HG02642 (cell line): ENCODE results near the gene TCAF2.
A peak's percentile ranks its signal among the peaks of the same experiment; 100 is the strongest.
"Not testable (repeated sequence)": the region's sequence is repeated elsewhere in the genome, so short reads cannot be mapped to it uniquely, and the experiment has no call there.

ENCODE experiments used
- ATAC-seq: cut with Tn5 transposase; IDR thresholded peaks from one replicate; pipeline ENCODE4 v1.9.1; 2021; ENCODE audit warnings: mild to moderate bottlenecking; ENCODE audit not compliant: unreplicated experiment, poor library complexity

Gene TCAF2

DNA sequence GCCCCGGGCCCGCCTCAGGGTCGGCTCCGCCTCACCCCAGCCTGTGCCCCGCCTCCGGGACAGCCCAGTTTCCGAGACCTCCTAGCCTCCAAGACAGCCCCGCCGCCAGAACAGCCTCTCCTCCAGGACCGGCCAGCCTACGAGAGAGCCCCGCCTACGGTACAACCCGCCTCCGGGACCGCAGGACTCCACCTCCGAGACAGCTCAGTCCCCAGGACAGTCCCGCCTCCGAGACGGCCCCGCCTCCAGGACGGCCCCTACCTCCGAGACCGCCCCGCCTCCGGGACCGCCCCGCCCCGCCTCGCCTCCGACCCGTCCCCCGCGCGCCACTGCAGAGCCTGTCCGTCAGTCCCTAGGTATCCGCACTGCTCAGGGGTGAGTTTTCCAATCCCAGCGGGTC, at the start of gene TCAF2:
TSS of gene TCAF2 (plus strand) at position 329 of the 400 bp plus-strand sequence.
- ATAC-seq, result peak; percentile 83

DNA sequence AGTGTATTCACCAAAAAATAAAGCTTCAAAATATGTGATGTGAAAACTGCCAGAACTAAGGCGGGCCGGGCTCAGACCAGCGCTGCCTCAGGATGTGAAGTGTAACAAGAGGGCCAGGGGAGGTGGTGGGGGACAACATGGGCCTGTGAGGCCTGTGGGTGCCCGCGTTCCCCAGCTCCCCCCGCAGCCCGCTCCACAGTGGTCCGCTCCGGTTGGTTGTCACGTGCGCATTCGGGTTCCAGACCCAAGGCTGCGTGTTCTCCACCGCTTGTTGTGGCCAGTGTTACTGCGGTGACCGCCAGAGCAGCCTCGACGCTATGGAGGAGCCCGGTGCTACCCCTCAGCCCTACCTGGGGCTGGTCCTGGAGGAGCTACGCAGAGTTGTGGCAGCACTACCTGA, 49.3 kb upstream of the TCAF2 start, which contains the start of gene CTAGE15:
TSS of gene CTAGE15 (plus strand) at position 301 of the 400 bp plus-strand sequence. CDS start at position 318, 17 bp downstream.
- ATAC-seq, result not testable (repeated sequence)

DNA sequence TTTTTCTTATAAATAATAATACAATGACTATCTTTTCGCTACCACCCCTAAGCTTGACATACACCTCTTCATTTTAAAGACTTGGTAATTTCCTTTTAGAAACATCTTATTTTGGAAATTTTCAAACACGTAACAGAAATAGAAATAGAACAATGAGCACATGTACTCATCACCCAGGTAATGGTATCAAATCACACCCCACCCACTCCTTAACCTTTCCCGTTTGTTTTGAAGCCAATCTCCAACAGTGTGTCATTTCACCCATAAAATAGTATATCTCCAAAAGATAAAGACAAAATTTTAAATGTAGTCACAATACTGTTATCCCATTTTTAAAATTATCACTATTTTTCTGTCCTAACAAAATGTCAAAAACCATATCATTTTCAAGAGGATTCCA, 32.6 kb upstream of the TCAF2 start:
- not testable (repeated sequence) for ATAC-seq

DNA sequence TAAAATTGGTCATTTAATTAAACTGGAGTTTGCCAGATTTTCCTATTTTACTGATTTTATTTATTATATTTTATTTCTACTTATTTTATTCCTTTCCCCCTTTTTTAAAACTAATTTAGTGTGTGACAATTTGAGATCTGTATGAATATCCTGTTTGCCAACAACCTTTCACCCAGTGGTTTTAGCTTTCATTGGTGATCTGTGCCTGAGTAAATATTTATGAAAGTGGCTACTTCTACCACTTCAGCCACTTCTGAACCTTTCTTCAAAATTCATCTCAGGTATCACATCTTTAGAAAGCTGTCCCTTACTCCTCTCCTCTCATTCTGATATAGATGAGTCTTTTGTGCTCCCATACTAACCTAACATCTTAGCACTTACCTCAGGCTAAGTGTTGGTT, 30.9 kb upstream of the TCAF2 start:
- ATAC-seq, result not testable (repeated sequence)

DNA sequence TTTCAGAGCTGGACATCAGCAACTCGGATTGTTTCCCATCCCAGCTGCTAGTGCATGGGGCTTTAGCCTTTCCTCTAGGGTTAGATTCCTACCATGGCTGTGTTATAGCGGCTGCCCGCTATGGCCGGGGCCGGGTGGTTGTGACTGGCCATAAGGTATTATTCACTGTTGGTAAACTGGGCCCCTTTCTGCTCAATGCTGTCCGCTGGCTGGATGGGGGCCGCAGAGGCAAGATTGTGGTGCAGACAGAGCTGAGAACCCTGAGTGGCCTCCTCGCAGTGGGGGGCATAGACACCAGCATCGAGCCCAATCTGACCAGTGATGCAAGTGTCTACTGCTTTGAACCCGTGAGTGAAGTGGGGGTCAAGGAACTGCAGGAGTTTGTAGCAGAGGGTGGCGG, 22.7 kb upstream of the TCAF2 start:
- not testable (repeated sequence) for ATAC-seq

DNA sequence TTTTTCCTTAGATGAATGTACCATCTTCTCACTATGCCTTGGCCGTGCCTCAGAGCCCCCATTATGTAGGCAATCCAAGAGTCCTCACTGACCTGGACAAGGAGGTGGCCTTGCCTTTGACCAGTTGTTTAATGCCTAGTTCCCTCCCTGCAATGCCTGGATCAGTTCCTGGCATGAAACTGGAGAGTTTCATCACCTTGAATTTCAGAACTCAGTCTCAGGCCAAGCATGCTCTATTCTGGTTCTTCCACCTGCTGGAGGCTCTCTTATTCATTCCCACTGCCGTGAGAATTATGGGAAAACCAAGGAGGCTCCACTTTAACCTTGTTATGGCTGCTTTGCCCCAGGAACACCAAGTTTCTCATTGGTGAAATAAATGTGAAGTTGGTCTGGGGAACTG, 17.2 kb upstream of the TCAF2 start:
- not testable (repeated sequence) for ATAC-seq

DNA sequence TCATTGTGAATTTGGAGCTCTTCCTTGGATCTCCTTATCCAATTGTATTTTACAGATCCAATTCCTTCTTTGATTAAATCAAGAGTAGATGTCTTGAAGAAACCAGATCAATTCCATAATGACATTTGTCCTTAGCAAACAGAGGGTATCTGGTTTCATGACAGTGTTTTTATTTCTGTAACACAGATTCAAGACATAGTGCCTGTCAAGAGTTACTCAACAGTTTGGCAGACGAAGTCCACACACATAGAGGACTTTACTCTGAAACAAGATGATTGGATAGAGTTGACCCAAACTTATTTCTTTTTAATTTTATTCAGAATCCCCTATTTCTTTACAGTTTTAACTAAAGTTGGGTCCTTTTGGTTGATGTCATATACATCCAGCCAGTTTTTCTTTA, 14.7 kb upstream of the TCAF2 start:
- not testable (repeated sequence) for ATAC-seq

DNA sequence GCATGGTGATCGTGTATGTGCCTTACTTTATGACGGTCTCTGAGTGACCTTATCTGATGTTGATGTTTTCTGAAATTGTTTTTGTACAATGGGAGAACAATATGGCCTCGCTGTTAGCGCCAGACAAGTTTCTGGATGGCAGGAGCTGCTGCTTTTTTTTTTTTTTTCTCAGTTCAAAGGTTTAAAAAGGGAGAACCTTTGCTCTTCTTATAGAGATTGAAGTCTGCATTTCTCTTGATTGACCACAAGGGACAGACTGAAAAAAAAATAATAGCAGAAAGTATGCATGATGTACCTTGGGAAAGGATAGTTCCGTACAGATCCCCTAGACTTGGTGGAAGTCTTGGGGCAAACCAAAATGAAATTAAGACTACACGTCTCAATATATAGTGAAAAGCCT, 5.2 kb upstream of the TCAF2 start:
- ATAC-seq, result not testable (repeated sequence)

DNA sequence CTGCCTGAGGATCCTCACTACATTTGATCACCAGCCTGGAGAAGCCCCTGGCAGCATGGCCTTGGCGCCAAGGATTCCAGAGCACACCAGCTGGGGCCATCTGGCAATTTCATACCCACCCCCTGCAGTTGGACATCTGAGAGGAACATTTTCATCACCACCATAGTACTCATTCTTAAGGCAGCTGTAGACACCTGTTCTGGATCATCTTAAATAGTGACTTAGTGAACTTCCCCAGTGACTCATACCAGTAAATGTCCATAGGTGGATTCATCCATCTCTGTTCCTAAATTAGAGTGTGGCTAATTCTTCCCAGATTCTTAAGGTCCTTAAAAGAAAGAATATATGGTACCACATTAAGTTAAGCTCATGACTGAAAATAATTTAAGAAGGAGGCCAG, 3.6 kb upstream of the TCAF2 start:
- ATAC-seq, result not testable (repeated sequence)

DNA sequence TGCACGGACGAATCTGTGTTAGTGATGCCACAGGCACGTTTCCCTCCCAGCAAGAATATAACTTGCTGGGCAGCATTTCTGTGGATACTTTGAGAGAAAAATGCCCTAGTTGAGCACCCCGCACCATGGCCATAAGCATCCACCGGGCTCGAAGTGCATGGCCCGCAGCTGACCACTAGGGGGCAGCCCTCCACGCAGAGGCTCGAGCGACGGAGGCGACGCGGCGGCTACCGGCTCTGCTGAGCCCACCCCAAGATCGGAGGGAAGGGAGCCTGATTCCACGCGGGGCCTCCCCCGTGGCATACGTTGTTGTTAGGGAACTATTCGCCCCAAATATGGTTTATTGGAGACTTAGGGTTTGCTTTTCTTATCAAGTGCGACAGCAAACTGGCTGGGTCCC, 716 bp upstream of the TCAF2 start:
- peak; percentile 38 for ATAC-seq

DNA sequence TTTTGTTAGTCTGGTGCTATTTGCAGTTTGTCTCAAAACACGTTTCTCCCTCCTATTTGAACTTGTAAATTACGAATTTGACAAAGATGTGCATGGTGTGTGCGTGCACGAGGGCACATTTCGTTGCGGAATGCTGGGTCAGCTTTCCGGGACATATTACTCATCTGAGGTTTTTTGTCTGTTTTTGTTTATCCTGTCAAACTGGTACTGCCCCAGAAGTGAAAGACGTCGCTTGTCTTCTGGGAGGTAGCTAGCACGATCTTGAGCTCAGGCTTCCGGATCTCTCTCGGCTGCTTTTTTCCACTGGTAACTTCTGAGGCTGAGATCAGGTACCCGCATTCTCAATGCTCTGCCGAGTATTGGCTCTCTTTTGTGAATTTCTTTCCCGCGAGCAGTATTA, 401 bp downstream of the TCAF2 start:
- peak; percentile 38 for ATAC-seq

DNA sequence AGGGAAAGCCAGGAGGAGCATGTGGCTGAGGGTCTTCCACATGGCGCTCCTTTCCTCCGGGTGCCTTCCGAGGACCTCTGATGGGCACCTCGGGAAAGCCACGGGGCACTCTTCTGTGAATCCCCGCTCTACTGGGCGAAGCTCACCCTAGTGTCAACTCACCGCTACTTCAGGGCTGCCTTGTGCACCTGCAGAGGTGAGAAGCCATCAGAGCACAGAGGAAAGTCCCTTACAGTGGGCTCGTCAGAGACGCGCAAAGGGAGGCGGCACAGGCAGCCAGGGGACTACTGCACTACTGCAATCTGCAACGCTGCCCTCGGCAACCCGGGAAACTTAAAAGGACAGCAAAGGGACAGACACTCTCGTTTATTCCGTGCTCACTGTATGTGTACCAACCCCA, 1.4 kb downstream of the TCAF2 start:
- ATAC-seq, result peak; percentile 32

DNA sequence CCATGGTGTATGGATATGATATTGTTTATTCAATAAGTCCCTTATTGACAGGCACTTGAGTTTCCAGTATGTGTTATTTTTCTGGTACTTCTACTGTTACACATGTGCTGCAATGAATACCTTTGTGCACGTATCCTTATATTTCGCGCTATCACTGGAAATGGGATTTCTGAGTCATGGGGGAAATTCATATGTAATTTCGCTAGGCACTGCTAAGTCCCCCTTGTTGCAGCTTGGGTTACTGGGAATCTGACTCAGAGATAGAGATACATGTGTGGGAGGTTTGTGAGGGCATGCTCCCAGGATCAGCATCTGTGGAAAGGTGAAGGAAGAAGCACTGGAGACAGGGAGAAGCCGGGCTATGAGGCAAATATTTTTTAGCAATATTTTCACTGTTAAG, 9.9 kb downstream of the TCAF2 start:
- not testable (repeated sequence) for ATAC-seq

DNA sequence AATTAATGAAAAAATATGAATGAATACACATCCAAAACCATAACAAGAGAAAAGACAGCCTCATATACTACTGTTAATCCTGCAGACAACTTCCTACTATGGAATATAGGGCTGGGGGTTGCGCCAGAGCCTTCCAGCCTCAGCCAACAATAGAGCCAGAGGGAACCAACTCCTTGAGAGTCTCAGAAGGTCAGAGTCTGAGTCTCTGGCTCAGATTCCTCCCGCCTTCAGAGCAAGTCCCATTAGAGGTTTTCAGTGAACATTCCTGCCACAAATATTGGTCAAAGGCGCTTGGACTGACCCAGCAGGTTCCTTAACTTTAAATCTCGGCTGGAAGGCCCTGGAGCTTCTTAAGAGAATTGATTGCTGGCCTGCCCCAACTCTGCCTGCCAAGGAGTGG, 11.7 kb downstream of the TCAF2 start:
- not testable (repeated sequence) for ATAC-seq

DNA sequence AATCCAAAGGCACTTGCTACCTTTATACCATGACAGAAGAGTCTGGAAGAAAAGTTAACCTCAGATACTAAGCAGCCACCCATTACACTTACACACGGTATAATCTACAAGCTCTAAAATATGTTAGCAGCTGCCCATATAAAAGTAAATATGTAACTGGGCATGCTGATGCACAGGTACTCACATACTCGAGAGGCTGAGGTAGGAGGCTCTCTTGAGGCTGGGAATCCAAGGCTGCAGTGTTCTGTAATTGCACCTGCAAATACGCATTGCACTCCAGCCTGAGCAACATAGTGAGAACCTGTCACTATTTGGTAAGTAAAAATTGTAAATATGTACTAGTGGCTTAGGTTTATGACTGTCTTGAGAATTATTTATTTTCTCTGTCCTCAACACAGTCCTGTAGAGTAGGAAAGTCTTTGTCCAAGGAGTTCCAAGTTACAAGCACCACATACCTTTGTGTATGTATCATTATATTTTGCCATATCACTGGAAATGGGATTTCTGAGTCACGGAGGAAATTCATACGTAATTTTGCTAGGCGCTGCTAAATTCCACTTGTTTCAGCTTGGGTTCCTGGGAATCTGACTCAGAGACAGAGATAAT, 12.3 kb downstream of the TCAF2 start:
- not testable (repeated sequence) for ATAC-seq

DNA sequence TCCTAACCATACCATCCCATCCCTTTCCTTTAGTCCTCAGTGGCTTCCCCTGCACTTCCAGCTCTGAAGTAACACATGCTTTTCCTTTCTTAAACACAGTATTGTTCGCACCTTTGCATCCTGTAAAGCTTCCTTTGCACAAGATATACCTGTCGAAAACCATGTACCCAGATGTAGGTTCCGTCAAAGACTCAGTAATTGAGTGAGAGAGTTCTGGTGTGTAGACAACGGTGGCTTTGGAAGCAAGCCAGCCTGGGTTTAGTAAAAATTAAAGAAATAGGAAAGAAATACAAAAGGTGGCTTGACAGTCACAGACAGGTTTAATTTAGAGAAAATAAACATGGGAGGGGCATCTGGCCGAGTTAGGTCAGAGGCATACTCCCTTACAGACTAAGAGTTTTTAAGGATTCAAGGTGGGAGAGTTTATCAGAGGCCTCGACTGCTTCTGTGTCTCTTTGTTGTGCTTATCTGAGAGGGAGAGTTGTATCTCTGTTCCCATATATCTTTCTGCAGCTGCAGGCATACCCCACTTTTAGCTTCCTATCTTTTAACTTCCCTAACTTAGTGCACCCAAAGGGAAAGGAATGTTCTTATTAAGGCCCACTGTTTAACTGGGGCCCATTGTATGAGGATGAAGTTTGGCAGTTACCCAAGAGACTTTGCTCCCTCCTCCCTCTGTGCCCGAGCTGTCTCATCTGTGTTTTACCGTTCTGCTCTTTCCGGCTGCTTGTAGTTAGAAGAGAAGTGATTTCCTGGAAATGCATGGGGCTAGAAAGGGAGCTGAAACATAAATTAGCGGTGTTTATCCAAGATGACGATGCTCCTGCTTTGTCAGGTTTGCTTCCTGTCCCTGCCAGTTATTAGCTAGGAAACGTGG, 14.8 kb downstream of the TCAF2 start:
- ATAC-seq, result not testable (repeated sequence)

DNA sequence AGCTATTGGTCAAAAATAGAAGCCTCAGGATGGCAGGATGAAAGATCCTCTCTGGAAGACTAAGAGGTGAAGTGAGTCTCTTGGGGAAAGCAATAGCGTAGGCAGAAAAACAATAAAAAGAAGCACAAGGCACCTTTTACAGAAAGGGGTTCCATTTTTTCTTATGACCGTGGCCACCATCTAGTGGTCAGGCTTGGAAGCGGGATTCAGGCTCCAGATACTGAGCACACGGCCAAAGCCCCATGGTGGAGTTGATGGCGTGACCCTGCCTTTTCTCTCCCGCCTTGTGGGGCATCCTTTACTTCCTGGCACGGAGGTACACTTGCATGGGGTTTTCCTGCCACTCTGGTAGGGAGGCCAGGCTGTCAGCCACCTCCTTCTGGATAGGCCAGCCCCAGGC, 18.6 kb downstream of the TCAF2 start:
- ATAC-seq, result peak; percentile 81

DNA sequence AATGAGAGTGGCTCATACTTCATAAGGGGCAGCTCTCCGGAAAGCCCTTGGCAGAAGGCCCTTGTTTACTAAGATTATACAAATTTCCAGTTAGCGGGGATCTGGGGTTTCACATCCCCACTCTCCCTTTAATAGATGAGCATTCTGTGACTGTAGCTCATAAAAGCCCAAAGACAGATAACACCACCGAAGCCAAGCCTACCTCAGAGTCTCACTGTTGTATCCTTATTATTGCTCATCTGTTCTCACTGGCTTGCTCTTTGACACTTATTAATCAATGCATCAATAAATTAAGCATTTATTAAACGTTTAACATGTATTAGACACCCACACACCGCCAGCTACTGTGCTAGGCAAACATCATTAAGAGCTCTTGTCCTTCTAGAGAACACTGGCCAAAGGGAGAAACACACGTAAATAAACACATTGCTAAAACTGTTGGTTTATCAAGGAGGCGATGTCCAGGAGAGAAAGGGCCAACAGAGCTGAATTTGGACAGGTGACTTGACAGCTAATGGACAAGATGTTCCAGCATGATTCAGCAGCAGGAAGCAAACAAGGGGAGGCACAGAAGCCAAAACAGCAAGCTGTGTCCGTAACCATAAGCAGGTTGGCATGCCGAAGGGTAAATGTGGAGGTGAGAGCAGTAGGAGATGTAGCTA, 19.9 kb downstream of the TCAF2 start:
- not testable (repeated sequence) for ATAC-seq

DNA sequence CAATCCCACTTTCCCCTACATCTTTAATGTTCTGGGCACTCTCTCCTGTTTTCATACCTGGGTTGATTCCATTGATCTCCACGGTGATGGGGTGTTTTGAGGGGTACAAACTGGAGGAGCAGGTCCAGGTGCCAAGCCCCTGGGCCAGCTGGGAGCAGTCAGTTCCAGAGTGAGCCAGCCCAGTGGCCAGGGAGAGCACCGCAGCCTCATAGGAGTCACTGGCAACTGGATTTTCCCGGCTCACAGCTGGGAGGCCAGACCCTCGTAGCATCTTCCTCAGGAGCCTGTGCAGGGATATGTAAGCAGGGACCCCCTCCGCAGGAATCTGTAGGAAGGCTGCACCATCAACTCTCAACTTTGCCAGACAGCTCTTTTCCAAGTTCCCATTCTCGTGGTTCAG, 25.8 kb downstream of the TCAF2 start:
- not testable (repeated sequence) for ATAC-seq

DNA sequence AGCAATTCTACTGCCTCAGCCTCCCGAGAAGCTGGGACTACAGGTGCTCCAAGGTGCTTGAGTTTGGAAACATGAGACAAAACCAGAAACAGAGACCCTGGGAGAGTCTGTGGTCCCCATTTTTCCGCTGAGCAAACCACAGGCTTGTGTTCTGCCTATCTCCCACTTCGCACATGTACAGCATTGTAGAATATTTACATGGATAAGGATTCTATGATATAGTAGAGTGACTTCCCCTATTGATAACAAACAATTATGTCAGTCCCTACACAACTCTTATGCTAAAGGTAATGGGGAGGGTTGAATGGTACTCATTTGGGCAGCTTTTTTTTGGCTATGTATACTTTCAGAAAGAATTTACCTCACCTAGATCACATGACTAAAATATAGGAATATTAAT, 29.1 kb downstream of the TCAF2 start:
- not testable (repeated sequence) for ATAC-seq

DNA sequence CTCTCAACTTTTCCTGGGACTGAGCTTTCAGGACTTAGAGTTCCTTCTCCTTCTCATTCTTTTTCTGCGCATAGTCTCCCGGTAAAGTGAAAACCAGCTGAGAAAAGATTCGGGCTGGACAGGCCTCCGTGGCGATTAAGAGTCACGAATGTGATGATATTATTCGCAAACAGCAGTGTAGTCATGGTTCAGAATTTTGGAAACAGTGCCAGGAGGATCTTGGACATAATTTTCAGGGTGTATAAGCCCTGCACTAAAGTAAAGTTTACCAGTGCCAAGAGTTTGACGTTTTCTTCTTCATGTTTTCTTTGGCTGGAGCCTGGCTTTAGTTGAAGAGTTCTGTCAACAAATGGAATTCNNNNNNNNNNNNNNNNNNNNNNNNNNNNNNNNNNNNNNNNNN, 29.7 kb downstream of the TCAF2 start:
- not testable (repeated sequence) for ATAC-seq
